Endothelial cell of umbilical vein (primary cell): ENCODE data around the gene SPTLC2. TPM values are rescaled to one million over a fixed set of nuclear protein-coding genes. Genes with fewer than 3 reads are reported as not detected.

ENCODE experiments used
- BruUV-seq: library from RNA; stranded (reverse); fragments of 400-500 nt; replicated peaks from 2 replicates; lab custom pipeline; 2021; lab: Mats Ljungman, UMichigan
- CTCF ChIA-PET: fragments of 300-600, 350-600 bp; sonication (Branson Sonifier 250); formaldehyde crosslinking; loops from one replicate; lab custom pipeline; 2021; ENCODE audit warnings: antibody characterized with exemption, inconsistent platforms; lab: Charles Lee
- POLR2A ChIA-PET: fragments of 300-600, 350-600 bp; sonication (Branson Sonifier 250); formaldehyde crosslinking; loops from one replicate; lab custom pipeline; 2021; ENCODE audit warnings: antibody characterized with exemption, inconsistent platforms; lab: Charles Lee
- DNase-seq: peaks from one replicate; pipeline ENCODE4 v3.0.0-alpha.2; 2011; ENCODE audit warnings: low read depth, low spot score
- FAIRE-seq: peaks from 2 replicates; lab custom pipeline; 2011; peaks lifted over from hg19 to GRCh38; lab: Jason Lieb, UNC
- H2AFZ ChIP-seq: 2 replicates; pipeline ENCODE4 v1.6.0; 2012; ENCODE audit warnings: low read depth, low read length, control low read depth, inconsistent platforms
- H3K27ac ChIP-seq: 2 replicates; pipeline ENCODE4 v1.5.1; 2011; ENCODE audit warnings: low read depth, mild to moderate bottlenecking, control low read depth, low read length, moderate library complexity; ENCODE audit not compliant: insufficient read depth
- H3K27me3 ChIP-seq, 2 experiments: 2 replicates each; pipeline versions ENCODE4 v1.6.0 to v1.6.1; 2011; ENCODE audit warnings: low read length in 2 of 2, mixed read lengths in 1 of 2; ENCODE audit not compliant: control insufficient read depth in 2 of 2, insufficient read depth in 2 of 2
- H3K36me3 ChIP-seq, 2 experiments: 2 replicates in 1 of 2; 3 replicates in 1 of 2; pipeline ENCODE4 v1.5.1; 2011; ENCODE audit warnings: low read length in 2 of 2, mild to moderate bottlenecking in 1 of 2, moderate library complexity in 1 of 2; ENCODE audit not compliant: control insufficient read depth in 2 of 2, insufficient read depth in 2 of 2; ENCODE audit errors: extremely low read depth in 1 of 2
- H3K4me1 ChIP-seq: 3 replicates; pipeline ENCODE4 v1.5.1; 2011; ENCODE audit warnings: mild to moderate bottlenecking, low read length; ENCODE audit not compliant: control insufficient read depth, insufficient read depth; ENCODE audit errors: extremely low read depth
- H3K4me2 ChIP-seq: 2 replicates; pipeline ENCODE4 v1.6.1; 2011; ENCODE audit warnings: low read length, control low read depth, mixed read lengths; ENCODE audit not compliant: insufficient read depth
- H3K4me3 ChIP-seq, 3 experiments: fragments of 200-600 bp in 1 of 3; sonication (generic), shearing (Covaris generic) in 1 of 3; replicated peaks in 1 of 3; 2 replicates each; pipeline ENCODE4 v1.5.1; 2011 to 2016; ENCODE audit warnings: control low read depth in 3 of 3, low read length in 3 of 3, mild to moderate bottlenecking in 2 of 3, inconsistent platforms in 1 of 3, low read depth in 1 of 3, moderate library complexity in 1 of 3; ENCODE audit not compliant: insufficient read depth in 1 of 3
- H3K79me2 ChIP-seq: 2 replicates; pipeline ENCODE4 v1.6.0; 2012; ENCODE audit warnings: low read length, inconsistent platforms; ENCODE audit not compliant: control insufficient read depth, insufficient read depth
- H3K9ac ChIP-seq: replicated peaks from 2 replicates; pipeline ENCODE3; 2011; ENCODE audit warnings: low read length, control low read depth; ENCODE audit not compliant: insufficient read depth; ENCODE audit errors: extremely low read depth
- H3K9me1 ChIP-seq: replicated peaks from 3 replicates; pipeline ENCODE4 v1.6.0; 2011; ENCODE audit warnings: mild to moderate bottlenecking, low read length; ENCODE audit not compliant: control insufficient read depth, insufficient read depth; ENCODE audit errors: extremely low read depth
- H3K9me3 ChIP-seq: replicated peaks from 2 replicates; pipeline ENCODE4 v1.5.1; 2012; ENCODE audit warnings: low read length, inconsistent platforms; ENCODE audit not compliant: control insufficient read depth, insufficient read depth
- H4K20me1 ChIP-seq: replicated peaks from 2 replicates; pipeline ENCODE3; 2011; ENCODE audit warnings: mild to moderate bottlenecking, low read length; ENCODE audit not compliant: control insufficient read depth, insufficient read depth; ENCODE audit errors: extremely low read depth
- EZH2 ChIP-seq: IDR thresholded peaks from 2 replicates; pipeline ENCODE4 v1.6.1; 2012; ENCODE audit warnings: borderline replicate concordance, low read depth, mild to moderate bottlenecking, moderate library complexity, low read length, inconsistent platforms; ENCODE audit not compliant: severe bottlenecking
- FOS ChIP-seq: IDR thresholded peaks from 2 replicates; pipeline ENCODE4 v1.6.1; 2011; ENCODE audit warnings: mild to moderate bottlenecking, low read length, moderate library complexity, borderline replicate concordance; ENCODE audit not compliant: insufficient read depth
- GATA2 ChIP-seq: IDR thresholded peaks from 2 replicates; pipeline ENCODE4 v1.7.0; 2011; ENCODE audit warnings: low read depth, mild to moderate bottlenecking, moderate library complexity, mixed read lengths, low read length; ENCODE audit not compliant: insufficient read length, insufficient read depth
- JUN ChIP-seq: IDR thresholded peaks from 2 replicates; pipeline ENCODE4 v1.6.1; 2011; ENCODE audit warnings: borderline replicate concordance, low read depth; ENCODE audit not compliant: insufficient read length, insufficient read depth
- MYC ChIP-seq: IDR thresholded peaks from one replicate; pipeline ENCODE4 v1.6.1; 2011; ENCODE audit warnings: mild to moderate bottlenecking, low read depth, low read length
- POLR2A ChIP-seq: IDR thresholded peaks from 2 replicates; pipeline ENCODE4 v1.6.1; 2012; ENCODE audit warnings: low read depth, mild to moderate bottlenecking, control low read depth, low read length
- POLR2AphosphoS5 ChIP-seq: IDR thresholded peaks from 2 replicates; pipeline ENCODE4 v1.6.1; 2012; ENCODE audit warnings: low read depth, mild to moderate bottlenecking, control low read depth, low read length, moderate library complexity; ENCODE audit not compliant: insufficient read depth
- dilution Hi-C: fragments of 300-500 bp; cut with MboI; formaldehyde crosslinking; loops from one replicate; pipeline ENCODE4 v1.15.0; 2019; ENCODE audit warnings: low sequenced_read_pairs; ENCODE audit not compliant: extremely low pct_ligation_motif_present
- intact Hi-C: fragments of 100-400 bp; cut with micrococcal nuclease; formaldehyde crosslinking; loops from one replicate; pipeline ENCODE4 v1.10.0; 2022
- polyA plus RNA-seq, 4 experiments: library from polyadenylated mRNA; depleted of rRNA in 3 of 4; stranded (reverse) in 3 of 4; unstranded in 1 of 4; fragments of >200 nt; gene quantifications; 2 replicates each; pipeline versions ENCODE4 v1.2.1 to v1.2.3, GENCODE V29; 2011 to 2012; ENCODE audit warnings: missing spikeins in 1 of 4
- total RNA-seq: library from RNA; stranded (reverse); gene quantifications from 2 replicates; pipeline ENCODE4 v1.2.3, GENCODE V29; 2021
- TF ChIP-seq, protein P1 (sequence below), 2 donors: IDR thresholded peaks; 1 replicate in 1 of 2; 2 replicates in 1 of 2; pipeline ENCODE4 v1.5.1; 2011; ENCODE audit warnings: low read length in 2 of 2, mild to moderate bottlenecking in 2 of 2, moderate library complexity in 2 of 2, control low read depth in 1 of 2, inconsistent platforms in 1 of 2, low read depth in 1 of 2; ENCODE audit not compliant: insufficient read depth in 1 of 2; ENCODE audit errors: extremely low read depth in 1 of 2
- TF ChIP-seq, protein P2 (sequence below): IDR thresholded peaks from 2 replicates; pipeline ENCODE4 v1.6.1; 2011; ENCODE audit not compliant: insufficient read depth, insufficient read length

SPTLC2 gene
- total and polyA plus RNA-seq, 2 donors (not counting 3 experiments of a cell fraction or from before 2014, with no cell fraction given) = 19.1 to 71.3 TPM

DNA sequence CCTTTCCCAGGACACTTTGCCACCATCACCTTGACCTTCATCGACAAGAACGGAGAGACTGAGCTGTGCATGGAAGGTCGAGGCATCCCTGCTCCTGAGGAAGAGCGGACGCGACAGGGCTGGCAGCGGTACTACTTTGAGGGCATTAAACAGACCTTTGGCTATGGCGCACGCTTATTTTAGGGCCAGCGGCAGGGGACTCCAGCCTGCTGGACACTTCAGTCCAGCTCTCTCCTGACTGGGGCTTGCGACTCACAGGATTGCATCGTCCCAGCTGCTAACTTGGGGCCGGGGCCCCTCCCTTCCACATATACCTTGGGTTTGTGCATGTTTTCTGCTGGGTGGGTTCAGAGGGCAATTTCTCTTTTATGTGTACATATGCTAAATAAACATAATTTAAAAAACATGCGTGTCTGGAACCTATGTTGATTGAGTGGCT, 147.4 kb downstream of the SPTLC2 start:
- H3K79me2 ChIP-seq = no peaks in the 10 kb centered on the region
- no peaks in the 10 kb centered on the region for H3K9me3 ChIP-seq
- no peaks in the 10 kb centered on the region for H3K27me3 ChIP-seq
- intact Hi-C loops = no loop called here
- DNase-seq (no peak), FAIRE-seq (no peak)
- no peak overlapping the region for H3K27ac ChIP-seq
- ChIA-PET CTCF (interaction anchor here (0.6 to 2.1 kb wide), 2 partner anchors 10 to 1229 kb away, joined by 3 to 12 read pairs; no protein-coding TSS in a partner anchor), POLR2A (no interaction called here)
- H3K36me3 ChIP-seq = peaks cover 15 to 22% of the 10 kb centered on the region in 2 experiments
- H3K9me1 ChIP-seq = no peaks in the 10 kb centered on the region
- H4K20me1 ChIP-seq = no peaks in the 10 kb centered on the region
- no peak overlapping the region for H3K9ac ChIP-seq
- TF ChIP-seq JUN = no peak
- TF ChIP-seq MYC = no peak
- no peak for TF ChIP-seq POLR2A
- TF ChIP-seq, protein P1, sequence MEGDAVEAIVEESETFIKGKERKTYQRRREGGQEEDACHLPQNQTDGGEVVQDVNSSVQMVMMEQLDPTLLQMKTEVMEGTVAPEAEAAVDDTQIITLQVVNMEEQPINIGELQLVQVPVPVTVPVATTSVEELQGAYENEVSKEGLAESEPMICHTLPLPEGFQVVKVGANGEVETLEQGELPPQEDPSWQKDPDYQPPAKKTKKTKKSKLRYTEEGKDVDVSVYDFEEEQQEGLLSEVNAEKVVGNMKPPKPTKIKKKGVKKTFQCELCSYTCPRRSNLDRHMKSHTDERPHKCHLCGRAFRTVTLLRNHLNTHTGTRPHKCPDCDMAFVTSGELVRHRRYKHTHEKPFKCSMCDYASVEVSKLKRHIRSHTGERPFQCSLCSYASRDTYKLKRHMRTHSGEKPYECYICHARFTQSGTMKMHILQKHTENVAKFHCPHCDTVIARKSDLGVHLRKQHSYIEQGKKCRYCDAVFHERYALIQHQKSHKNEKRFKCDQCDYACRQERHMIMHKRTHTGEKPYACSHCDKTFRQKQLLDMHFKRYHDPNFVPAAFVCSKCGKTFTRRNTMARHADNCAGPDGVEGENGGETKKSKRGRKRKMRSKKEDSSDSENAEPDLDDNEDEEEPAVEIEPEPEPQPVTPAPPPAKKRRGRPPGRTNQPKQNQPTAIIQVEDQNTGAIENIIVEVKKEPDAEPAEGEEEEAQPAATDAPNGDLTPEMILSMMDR (IDR thresholded peaks at IDR 0.05; ENCODE audit: extremely low read depth in 1 of 2, insufficient read depth in 1 of 2, low read depth in 1 of 2, low read length in 2 of 2) = no peak
- TF ChIP-seq EZH2 = no peak
- TF ChIP-seq POLR2AphosphoS5 = no peak
- TF ChIP-seq GATA2 = no peak
- TF ChIP-seq FOS = no peak
- TF ChIP-seq, protein P2, sequence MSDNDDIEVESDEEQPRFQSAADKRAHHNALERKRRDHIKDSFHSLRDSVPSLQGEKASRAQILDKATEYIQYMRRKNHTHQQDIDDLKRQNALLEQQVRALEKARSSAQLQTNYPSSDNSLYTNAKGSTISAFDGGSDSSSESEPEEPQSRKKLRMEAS = no peak
- H3K4me1 ChIP-seq = no peaks in the 10 kb centered on the region
- no peak overlapping the region for H3K4me3 ChIP-seq
- no peak overlapping the region for H3K4me2 ChIP-seq
- BruUV-seq = TSS peak; percentile 27
- dilution Hi-C loops = no loop called here
- no peak overlapping the region for H2AFZ ChIP-seq
